PFSK-1 (cell line): ENCODE results near the gene ABI1.

Experiments used
- POLR2AphosphoS5 ChIP-seq: IDR thresholded peaks from 2 replicates; pipeline ENCODE4 v1.6.1; 2012; ENCODE audit warnings: low read depth, mild to moderate bottlenecking, control low read depth, low read length, moderate library complexity
- TAF1 ChIP-seq: IDR thresholded peaks from 2 replicates; pipeline ENCODE4 v1.6.1; 2012; ENCODE audit warnings: low read length, control low read depth, borderline replicate concordance; ENCODE audit not compliant: insufficient read depth

DNA sequence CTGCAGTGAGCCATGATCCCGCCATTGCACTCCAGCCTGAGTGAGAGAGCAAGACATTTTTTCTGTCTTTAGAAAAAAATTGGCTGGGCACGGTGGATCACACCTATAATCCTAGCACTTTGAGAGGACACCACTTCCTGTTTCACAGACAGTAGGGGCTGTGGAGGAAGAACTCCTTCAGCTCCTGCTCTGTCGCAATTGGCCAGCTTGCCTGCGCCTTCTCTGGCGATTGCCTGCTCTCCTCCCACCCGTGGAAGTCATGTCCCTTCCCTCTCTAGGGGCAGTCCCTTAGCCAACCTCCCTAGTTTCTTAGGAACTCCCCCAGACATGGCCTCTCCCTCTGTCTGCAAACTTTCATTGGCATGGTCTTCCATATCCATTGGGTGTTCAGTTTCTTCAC is 154.6 kb downstream of the ABI1 start:
- TF ChIP-seq POLR2AphosphoS5 (no peak), TAF1 (no peak)
